Gastroesophageal sphincter (tissue), 3 donors: ENCODE measurements around the gene ABCG5.

Experiments used
- CTCF ChIP-seq, 4 experiments: fragments of 200-600 bp in 2 of 4; fragments of 450-650 bp in 2 of 4; sonication (generic) in 1 of 4; IDR thresholded peaks; one replicate each; pipeline ENCODE4 v1.5.1; 2017 to 2019; ENCODE audit warnings: antibody characterized with exemption in 4 of 4, mild to moderate bottlenecking in 2 of 4, moderate library complexity in 2 of 4
- EP300 ChIP-seq: sonication (generic); formaldehyde crosslinking; IDR thresholded peaks from one replicate; pipeline ENCODE4 v1.6.1; 2017; ENCODE audit warnings: antibody characterized with exemption, mild to moderate bottlenecking
- POLR2A ChIP-seq, 2 donors: fragments of 450-650 bp; IDR thresholded peaks; one replicate each; pipeline ENCODE4 v1.6.1; 2017; ENCODE audit warnings: antibody characterized with exemption in 2 of 2, mild to moderate bottlenecking in 2 of 2, moderate library complexity in 1 of 2
- POLR2AphosphoS5 ChIP-seq: sonication (generic); formaldehyde crosslinking; IDR thresholded peaks from one replicate; pipeline ENCODE4 v1.6.1; 2017; ENCODE audit warnings: antibody characterized with exemption

GRCh38 chr2:43851011-43851980 lies 12.7 kb upstream of the ABCG5 start:
- no peak for TF ChIP-seq POLR2AphosphoS5
- TF ChIP-seq EP300: no peak
- no peak for TF ChIP-seq CTCF (IDR thresholded peaks at IDR 0.05)
- TF ChIP-seq POLR2A (IDR thresholded peaks at IDR 0.05): no peak
